Measurements from ENCODE around the gene ZNF417. TPM values are rescaled to one million over a fixed set of nuclear protein-coding genes. Genes with fewer than 3 reads are reported as not detected.

ZNF417 gene
- polyA plus RNA-seq, 1 donor from 2014 or later, result 21.7 TPM

DNA sequence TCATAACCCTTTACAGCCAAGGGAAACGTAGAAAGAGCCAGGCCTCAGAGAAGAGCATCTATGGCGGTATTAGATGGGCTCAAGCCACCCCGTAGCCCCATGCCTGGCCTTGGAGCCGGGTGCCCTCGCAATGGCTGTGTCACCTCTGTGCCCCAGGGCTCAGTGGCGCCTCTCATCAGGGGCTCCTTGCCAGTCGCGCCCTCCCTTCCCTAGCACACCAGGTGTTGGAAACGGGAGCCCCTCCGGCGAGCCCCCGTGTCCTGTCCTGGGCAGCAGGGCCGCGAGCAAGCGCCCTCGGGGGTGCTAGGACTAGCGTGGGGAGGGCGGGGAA, 30.7 kb upstream of the ZNF417 start:
- Histone ChIP-seq H3K9me3 (ENCODE audit: low read length) (peaks cover 7% of the 10 kb centered on the region), H3K27me3 (ENCODE audit: insufficient read depth, low read depth, low read length) (no peaks in the 10 kb centered on the region), H3K4me3 (ENCODE audit: low read length) (peak overlapping the region; percentile 100), H3K9me2 (ENCODE audit: insufficient read depth, low read length) (no peaks in the 10 kb centered on the region), H3F3A (ENCODE audit: insufficient read depth, low read length, poor library complexity, severe bottlenecking) (no peaks in the 10 kb centered on the region), H3K79me2 (replicated peaks; ENCODE audit: insufficient read depth, low read length) (peaks cover 31% of the 10 kb centered on the region), H3K4me2 (ENCODE audit: low read length) (peak overlapping the region; percentile 98), H4K20me1 (ENCODE audit: insufficient read depth) (no peaks in the 10 kb centered on the region), H3K27ac (ENCODE audit: low read length) (peak overlapping the region; percentile 81), H3K36me3 (ENCODE audit: insufficient read depth, low read length) (peaks cover 20% of the 10 kb centered on the region), H2AFZ (ENCODE audit: low read depth, low read length) (peak overlapping the region; percentile 83), H3K9ac (ENCODE audit: low read length) (peak overlapping the region; percentile 91)
- TF ChIP-seq MXI1 (conservative IDR thresholded peaks at IDR 0.05; ENCODE audit: poor library complexity, severe bottlenecking) (no peak), POLR2AphosphoS5 (IDR thresholded peaks at IDR 0.05) (no peak), EP300 (conservative IDR thresholded peaks at IDR 0.05; ENCODE audit: poor library complexity, severe bottlenecking) (no peak), TAF1 (IDR thresholded peaks at IDR 0.05; ENCODE audit: low read depth) (no peak), EZH2 (IDR thresholded peaks at IDR 0.05; ENCODE audit: borderline replicate concordance, insufficient read depth, low read length, poor library complexity, severe bottlenecking) (no peak), RAD21 (conservative IDR thresholded peaks at IDR 0.05) (no peak), SMC3 (conservative IDR thresholded peaks at IDR 0.05; ENCODE audit: poor library complexity) (no peak)
- TF ChIP-seq, protein P1, sequence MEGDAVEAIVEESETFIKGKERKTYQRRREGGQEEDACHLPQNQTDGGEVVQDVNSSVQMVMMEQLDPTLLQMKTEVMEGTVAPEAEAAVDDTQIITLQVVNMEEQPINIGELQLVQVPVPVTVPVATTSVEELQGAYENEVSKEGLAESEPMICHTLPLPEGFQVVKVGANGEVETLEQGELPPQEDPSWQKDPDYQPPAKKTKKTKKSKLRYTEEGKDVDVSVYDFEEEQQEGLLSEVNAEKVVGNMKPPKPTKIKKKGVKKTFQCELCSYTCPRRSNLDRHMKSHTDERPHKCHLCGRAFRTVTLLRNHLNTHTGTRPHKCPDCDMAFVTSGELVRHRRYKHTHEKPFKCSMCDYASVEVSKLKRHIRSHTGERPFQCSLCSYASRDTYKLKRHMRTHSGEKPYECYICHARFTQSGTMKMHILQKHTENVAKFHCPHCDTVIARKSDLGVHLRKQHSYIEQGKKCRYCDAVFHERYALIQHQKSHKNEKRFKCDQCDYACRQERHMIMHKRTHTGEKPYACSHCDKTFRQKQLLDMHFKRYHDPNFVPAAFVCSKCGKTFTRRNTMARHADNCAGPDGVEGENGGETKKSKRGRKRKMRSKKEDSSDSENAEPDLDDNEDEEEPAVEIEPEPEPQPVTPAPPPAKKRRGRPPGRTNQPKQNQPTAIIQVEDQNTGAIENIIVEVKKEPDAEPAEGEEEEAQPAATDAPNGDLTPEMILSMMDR (IDR thresholded peaks at IDR 0.05; ENCODE audit: poor library complexity, severe bottlenecking), result no peak
- TF ChIP-seq, protein P2, sequence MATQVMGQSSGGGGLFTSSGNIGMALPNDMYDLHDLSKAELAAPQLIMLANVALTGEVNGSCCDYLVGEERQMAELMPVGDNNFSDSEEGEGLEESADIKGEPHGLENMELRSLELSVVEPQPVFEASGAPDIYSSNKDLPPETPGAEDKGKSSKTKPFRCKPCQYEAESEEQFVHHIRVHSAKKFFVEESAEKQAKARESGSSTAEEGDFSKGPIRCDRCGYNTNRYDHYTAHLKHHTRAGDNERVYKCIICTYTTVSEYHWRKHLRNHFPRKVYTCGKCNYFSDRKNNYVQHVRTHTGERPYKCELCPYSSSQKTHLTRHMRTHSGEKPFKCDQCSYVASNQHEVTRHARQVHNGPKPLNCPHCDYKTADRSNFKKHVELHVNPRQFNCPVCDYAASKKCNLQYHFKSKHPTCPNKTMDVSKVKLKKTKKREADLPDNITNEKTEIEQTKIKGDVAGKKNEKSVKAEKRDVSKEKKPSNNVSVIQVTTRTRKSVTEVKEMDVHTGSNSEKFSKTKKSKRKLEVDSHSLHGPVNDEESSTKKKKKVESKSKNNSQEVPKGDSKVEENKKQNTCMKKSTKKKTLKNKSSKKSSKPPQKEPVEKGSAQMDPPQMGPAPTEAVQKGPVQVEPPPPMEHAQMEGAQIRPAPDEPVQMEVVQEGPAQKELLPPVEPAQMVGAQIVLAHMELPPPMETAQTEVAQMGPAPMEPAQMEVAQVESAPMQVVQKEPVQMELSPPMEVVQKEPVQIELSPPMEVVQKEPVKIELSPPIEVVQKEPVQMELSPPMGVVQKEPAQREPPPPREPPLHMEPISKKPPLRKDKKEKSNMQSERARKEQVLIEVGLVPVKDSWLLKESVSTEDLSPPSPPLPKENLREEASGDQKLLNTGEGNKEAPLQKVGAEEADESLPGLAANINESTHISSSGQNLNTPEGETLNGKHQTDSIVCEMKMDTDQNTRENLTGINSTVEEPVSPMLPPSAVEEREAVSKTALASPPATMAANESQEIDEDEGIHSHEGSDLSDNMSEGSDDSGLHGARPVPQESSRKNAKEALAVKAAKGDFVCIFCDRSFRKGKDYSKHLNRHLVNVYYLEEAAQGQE (IDR thresholded peaks at IDR 0.05; ENCODE audit: borderline replicate concordance), result no peak

DNA sequence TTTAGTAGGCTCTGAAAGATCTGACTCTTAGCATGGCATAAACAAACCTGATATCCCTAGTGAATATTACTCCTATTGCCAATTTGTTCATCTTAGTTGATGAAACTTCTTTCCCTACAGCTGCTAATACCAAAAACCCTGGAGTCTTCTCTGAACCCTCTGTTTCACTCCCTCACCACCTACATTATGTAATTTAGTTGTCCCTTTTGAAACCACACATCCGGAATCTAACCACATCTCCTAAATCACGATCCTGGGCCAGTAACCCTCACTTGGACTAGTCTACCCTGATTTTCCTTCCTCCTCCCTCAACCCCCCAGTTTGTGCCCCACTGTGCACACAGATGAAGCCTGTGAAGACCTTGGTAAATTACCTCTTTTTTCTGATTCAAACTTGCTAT, 29.9 kb upstream of the ZNF417 start:
- peaks cover 26% of the 10 kb centered on the region for H3K36me3 ChIP-seq (ENCODE audit: insufficient read depth, low read length)
- H3K27me3 ChIP-seq (ENCODE audit: insufficient read depth, low read depth, low read length), result no peaks in the 10 kb centered on the region
- peaks cover 31% of the 10 kb centered on the region for H3K79me2 ChIP-seq (replicated peaks; ENCODE audit: insufficient read depth, low read length)
- H3K4me3 ChIP-seq (ENCODE audit: low read length), result peak overlapping the region; percentile 100
- TF ChIP-seq MXI1 (conservative IDR thresholded peaks at IDR 0.05; ENCODE audit: poor library complexity, severe bottlenecking) (no peak), POLR2AphosphoS5 (IDR thresholded peaks at IDR 0.05) (no peak), TAF1 (IDR thresholded peaks at IDR 0.05; ENCODE audit: low read depth) (no peak)
- TF ChIP-seq, protein P1 (IDR thresholded peaks at IDR 0.05; ENCODE audit: poor library complexity, severe bottlenecking), result no peak
- TF ChIP-seq, protein P2 (IDR thresholded peaks at IDR 0.05; ENCODE audit: borderline replicate concordance), result no peak
- no peak overlapping the region for H3K27ac ChIP-seq (ENCODE audit: low read length)
- H3F3A ChIP-seq (ENCODE audit: insufficient read depth, low read length, poor library complexity, severe bottlenecking), result no peaks in the 10 kb centered on the region
- peak overlapping the region; percentile 91 for H3K9ac ChIP-seq (ENCODE audit: low read length)
- H4K20me1 ChIP-seq (ENCODE audit: insufficient read depth), result no peaks in the 10 kb centered on the region
- no peak overlapping the region for H2AFZ ChIP-seq (ENCODE audit: low read depth, low read length)
- peaks cover 7% of the 10 kb centered on the region for H3K9me3 ChIP-seq (ENCODE audit: low read length)
- H3K4me2 ChIP-seq (ENCODE audit: low read length), result peak overlapping the region; percentile 98
- no peaks in the 10 kb centered on the region for H3K9me2 ChIP-seq (ENCODE audit: insufficient read depth, low read length)
